Gastroesophageal sphincter (tissue), 3 donors: ENCODE data around the gene RETREG1.

Experiments used
- CTCF ChIP-seq, 4 experiments: fragments of 200-600 bp in 2 of 4; fragments of 450-650 bp in 2 of 4; sonication (generic) in 1 of 4; IDR thresholded peaks; one replicate each; pipeline ENCODE4 v1.5.1; 2017 to 2019; ENCODE audit warnings: antibody characterized with exemption in 4 of 4, mild to moderate bottlenecking in 2 of 4, moderate library complexity in 2 of 4
- EP300 ChIP-seq: sonication (generic); formaldehyde crosslinking; IDR thresholded peaks from one replicate; pipeline ENCODE4 v1.6.1; 2017; ENCODE audit warnings: antibody characterized with exemption, mild to moderate bottlenecking
- POLR2AphosphoS5 ChIP-seq: sonication (generic); formaldehyde crosslinking; IDR thresholded peaks from one replicate; pipeline ENCODE4 v1.6.1; 2017; ENCODE audit warnings: antibody characterized with exemption

- TF ChIP-seq CTCF (IDR thresholded peaks at IDR 0.05): no peak
- no peak for TF ChIP-seq EP300
- TF ChIP-seq POLR2AphosphoS5: no peak
Measured at GRCh38 chr5:16490911-16491310, 125.9 kb downstream of the RETREG1 start.
